Measurements from ENCODE around the gene TMEM82. TPM values are rescaled to one million over a fixed set of nuclear protein-coding genes. Genes with fewer than 3 reads are reported as not detected.
A peak's percentile ranks its signal among the peaks of the same experiment; 100 is the strongest.

The TMEM82 gene
- total and polyA plus RNA-seq, 5 donors from 2014 or later, result not detected

DNA sequence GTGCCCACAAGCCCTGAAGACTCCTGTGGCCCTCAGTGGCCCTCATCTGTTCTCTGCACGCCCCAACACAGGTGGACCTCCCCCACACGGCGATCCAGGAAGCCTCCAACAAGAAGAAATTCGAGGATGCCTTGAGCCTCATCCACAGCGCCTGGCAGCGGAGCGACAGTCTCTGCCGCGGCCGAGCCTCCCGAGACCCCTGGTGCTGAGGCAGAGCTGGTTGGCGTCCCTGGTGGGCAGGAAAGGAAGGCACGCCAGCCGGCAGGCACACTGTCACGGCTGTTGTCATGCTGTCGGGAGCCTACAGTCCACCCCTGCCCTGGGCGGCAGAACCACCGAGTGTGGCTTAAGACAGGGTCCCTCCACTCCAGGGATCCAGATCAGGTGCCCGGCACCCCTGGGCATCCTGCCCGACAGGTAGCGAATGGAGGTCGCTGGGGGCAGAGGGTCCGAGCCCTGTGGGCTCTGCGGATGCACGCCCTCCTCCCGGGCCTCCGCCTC lies 8.5 kb upstream of the TMEM82 start:
- no peaks in the 10 kb centered on the region for H3K9me3 ChIP-seq (ENCODE audit: control insufficient read depth in 2 of 2, low read length in 2 of 2)
- Mint-ChIP-seq H3K4me3 (no peak overlapping the region), H3K4me1 (no peaks in the 10 kb centered on the region), H3K36me3 (peaks cover 11% of the 10 kb centered on the region), H3K27ac (no peak overlapping the region), H3K27me3 (no peaks in the 10 kb centered on the region), H3K9me3 (no peaks in the 10 kb centered on the region)
- ATAC-seq (ENCODE audit: low read depth in 2 of 2), result no peak
- no peak for DNase-seq
- H3K4me3 ChIP-seq (ENCODE audit: low read depth, low read length), result no peak overlapping the region
- no peaks in the 10 kb centered on the region for H3K4me1 ChIP-seq (ENCODE audit: control insufficient read depth, insufficient read depth, low read length, poor library complexity, severe bottlenecking)
- H3K27me3 ChIP-seq (ENCODE audit: control insufficient read depth, insufficient read depth, low read length), result no peaks in the 10 kb centered on the region
- peaks cover 17% of the 10 kb centered on the region for H3K36me3 ChIP-seq (ENCODE audit: control insufficient read depth, insufficient read depth, low read length)
- no peak overlapping the region for H3K27ac ChIP-seq (ENCODE audit: insufficient read depth, low read length, poor library complexity, severe bottlenecking)

DNA sequence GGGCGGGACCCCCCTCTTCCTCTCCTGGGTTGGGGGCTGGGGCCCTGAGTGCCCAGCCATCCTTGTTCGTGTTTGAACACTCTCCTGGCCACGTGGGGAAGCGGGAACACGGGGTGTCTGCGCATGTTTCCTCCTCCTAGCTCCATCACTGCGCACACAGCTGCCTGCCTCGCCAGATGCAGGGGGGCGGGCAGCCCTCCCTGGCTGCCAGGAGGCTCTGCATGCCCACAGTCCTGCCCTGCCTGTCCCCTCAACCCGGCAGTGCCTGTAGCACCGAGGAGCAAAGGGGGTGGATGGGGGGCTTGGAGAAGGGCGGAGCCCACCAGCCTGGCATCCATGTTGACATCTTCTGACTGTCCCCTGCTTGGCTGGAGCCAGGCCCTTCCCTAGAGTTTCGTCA lies 8.0 kb upstream of the TMEM82 start:
- no peak overlapping the region for H3K27ac Mint-ChIP-seq
- H3K36me3 Mint-ChIP-seq, result peaks cover 11% of the 10 kb centered on the region
- no peaks in the 10 kb centered on the region for H3K27me3 Mint-ChIP-seq
- no peaks in the 10 kb centered on the region for H3K9me3 Mint-ChIP-seq
- H3K4me3 Mint-ChIP-seq, result no peak overlapping the region
- ATAC-seq (ENCODE audit: low read depth in 2 of 2) (no peak), DNase-seq (no peak)
- H3K4me3 ChIP-seq (ENCODE audit: low read depth, low read length), result no peak overlapping the region
- H3K36me3 ChIP-seq (ENCODE audit: control insufficient read depth, insufficient read depth, low read length), result peaks cover 15% of the 10 kb centered on the region
- H3K4me1 Mint-ChIP-seq, result no peaks in the 10 kb centered on the region
- H3K27ac ChIP-seq (ENCODE audit: insufficient read depth, low read length, poor library complexity, severe bottlenecking), result no peak overlapping the region
- no peaks in the 10 kb centered on the region for H3K27me3 ChIP-seq (ENCODE audit: control insufficient read depth, insufficient read depth, low read length)
- H3K4me1 ChIP-seq (ENCODE audit: control insufficient read depth, insufficient read depth, low read length, poor library complexity, severe bottlenecking), result no peaks in the 10 kb centered on the region
- H3K9me3 ChIP-seq (ENCODE audit: control insufficient read depth in 2 of 2, low read length in 2 of 2), result no peaks in the 10 kb centered on the region

DNA sequence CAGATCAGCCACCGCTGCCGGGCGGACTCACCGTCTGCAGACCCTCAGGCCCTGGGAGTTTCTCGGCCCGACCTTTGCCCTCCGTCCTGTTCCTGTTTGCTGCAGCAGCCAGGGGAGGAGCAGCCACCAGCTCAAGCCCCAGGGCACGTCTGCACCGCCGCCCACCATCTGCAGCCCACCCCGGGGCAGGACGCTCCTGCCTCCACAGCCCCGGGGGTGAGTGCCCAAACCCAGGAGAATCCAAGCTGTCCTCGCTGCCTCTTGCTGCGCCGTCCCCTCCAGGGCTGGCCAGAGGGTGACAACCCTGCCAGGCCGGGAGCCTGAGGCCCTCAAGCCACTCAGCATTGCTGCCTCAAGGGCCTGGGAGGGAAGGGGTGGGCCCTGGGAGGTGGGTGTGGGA lies 7.4 kb upstream of the TMEM82 start:
- no peaks in the 10 kb centered on the region for H3K27me3 Mint-ChIP-seq
- no peak overlapping the region for H3K4me3 Mint-ChIP-seq
- no peaks in the 10 kb centered on the region for H3K9me3 ChIP-seq (ENCODE audit: control insufficient read depth in 2 of 2, low read length in 2 of 2)
- no peak overlapping the region for H3K4me3 ChIP-seq (ENCODE audit: low read depth, low read length)
- DNase-seq (no peak), ATAC-seq (ENCODE audit: low read depth in 2 of 2) (no peak)
- H3K4me1 ChIP-seq (ENCODE audit: control insufficient read depth, insufficient read depth, low read length, poor library complexity, severe bottlenecking), result no peaks in the 10 kb centered on the region
- no peaks in the 10 kb centered on the region for H3K4me1 Mint-ChIP-seq
- H3K9me3 Mint-ChIP-seq, result no peaks in the 10 kb centered on the region
- H3K36me3 ChIP-seq (ENCODE audit: control insufficient read depth, insufficient read depth, low read length), result peaks cover 15% of the 10 kb centered on the region
- no peak overlapping the region for H3K27ac Mint-ChIP-seq
- H3K27me3 ChIP-seq (ENCODE audit: control insufficient read depth, insufficient read depth, low read length), result no peaks in the 10 kb centered on the region
- no peak overlapping the region for H3K27ac ChIP-seq (ENCODE audit: insufficient read depth, low read length, poor library complexity, severe bottlenecking)
- H3K36me3 Mint-ChIP-seq, result peaks cover 6% of the 10 kb centered on the region

DNA sequence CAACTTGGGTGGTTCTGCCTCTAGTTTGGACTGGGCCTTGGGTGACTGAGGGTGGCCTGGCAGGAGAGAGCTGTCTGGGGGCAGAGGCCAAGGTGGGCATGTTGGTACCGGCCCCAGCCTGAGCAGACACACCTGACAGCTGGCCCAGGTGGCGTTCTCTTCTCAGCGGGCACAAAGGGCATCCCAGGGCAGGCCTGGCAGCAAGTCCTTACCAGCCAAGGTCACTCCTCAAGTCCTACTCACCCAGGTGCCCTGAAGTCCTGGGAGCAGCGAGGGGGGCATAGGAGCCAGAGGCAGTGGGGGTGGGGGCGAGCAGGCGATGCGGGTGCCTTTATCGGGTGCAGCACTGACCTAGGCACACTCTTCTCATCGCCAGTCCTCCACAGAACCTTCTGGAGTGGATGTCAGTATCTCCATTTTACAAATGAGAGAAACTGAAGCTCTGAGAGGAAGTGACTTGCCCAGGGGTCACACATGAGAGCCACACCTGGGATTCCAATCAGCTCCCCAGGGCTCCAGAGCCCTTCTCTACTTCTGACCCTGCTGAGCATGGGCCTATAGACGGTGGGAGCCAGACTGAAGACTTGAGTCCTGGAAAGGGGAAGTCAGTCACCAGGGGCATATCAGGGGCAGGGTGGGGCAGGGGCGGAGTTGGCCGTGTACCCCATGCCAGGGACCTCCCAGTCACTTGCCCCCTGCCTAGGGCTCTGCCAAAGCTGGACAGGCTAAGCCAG lies 6.8 kb upstream of the TMEM82 start:
- H3K36me3 ChIP-seq (ENCODE audit: control insufficient read depth, insufficient read depth, low read length), result peaks cover 15% of the 10 kb centered on the region
- Mint-ChIP-seq H3K9me3 (no peaks in the 10 kb centered on the region), H3K4me1 (no peaks in the 10 kb centered on the region), H3K27me3 (no peaks in the 10 kb centered on the region), H3K4me3 (no peak overlapping the region), H3K36me3 (peaks cover 6% of the 10 kb centered on the region), H3K27ac (no peak overlapping the region)
- H3K27me3 ChIP-seq (ENCODE audit: control insufficient read depth, insufficient read depth, low read length), result no peaks in the 10 kb centered on the region
- H3K9me3 ChIP-seq (ENCODE audit: control insufficient read depth in 2 of 2, low read length in 2 of 2), result no peaks in the 10 kb centered on the region
- no peak overlapping the region for H3K4me3 ChIP-seq (ENCODE audit: low read depth, low read length)
- no peaks in the 10 kb centered on the region for H3K4me1 ChIP-seq (ENCODE audit: control insufficient read depth, insufficient read depth, low read length, poor library complexity, severe bottlenecking)
- H3K27ac ChIP-seq (ENCODE audit: insufficient read depth, low read length, poor library complexity, severe bottlenecking), result no peak overlapping the region
- ATAC-seq (ENCODE audit: low read depth in 2 of 2), result peak in 1 of 2 donors; percentile 23
- DNase-seq, result no peak

DNA sequence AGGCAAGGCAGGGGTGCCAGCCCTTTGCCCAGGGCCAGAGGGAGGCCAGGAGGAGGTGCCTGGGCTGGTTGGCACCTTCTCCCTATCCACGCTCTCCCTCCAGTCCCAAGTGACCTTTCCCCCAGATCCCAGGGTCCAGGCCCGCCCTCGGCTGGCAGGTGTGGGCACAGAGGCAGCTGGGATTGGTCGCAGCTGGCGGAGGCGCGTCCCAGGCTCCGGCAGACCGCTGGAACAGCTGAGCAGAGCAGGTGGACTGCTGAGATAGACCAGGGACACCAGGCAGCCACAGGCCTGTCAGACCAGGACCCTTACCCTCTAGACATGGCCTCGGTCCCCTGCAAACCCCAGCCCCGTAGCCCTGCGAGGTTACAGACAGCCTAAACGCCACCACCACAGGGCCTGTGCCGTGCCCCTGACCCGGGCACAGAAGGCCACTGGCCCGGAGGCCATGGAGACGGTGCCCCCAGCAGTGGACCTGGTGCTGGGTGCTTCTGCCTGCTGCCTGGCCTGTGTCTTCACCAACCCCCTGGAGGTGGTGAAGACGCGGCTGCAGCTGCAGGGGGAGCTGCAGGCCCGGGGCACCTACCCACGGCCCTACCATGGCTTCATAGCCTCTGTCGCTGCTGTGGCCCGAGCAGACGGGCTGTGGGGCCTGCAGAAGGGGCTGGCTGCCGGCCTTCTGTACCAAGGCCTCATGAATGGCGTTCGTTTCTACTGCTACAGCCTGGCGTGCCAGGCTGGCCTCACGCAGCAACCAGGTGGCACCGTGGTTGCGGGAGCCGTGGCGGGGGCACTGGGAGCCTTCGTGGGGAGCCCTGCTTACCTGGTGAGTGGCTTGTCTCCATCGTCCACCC lies 6.0 kb upstream of the TMEM82 start, which contains the start of gene SLC25A34:
TSS of gene SLC25A34 (plus strand) at position 221 of the 854 bp plus-strand sequence. CDS start at position 449, 228 bp downstream.
- H3K36me3 ChIP-seq (ENCODE audit: control insufficient read depth, insufficient read depth, low read length), result peaks cover 9% of the 10 kb centered on the region
- DNase-seq (no peak), ATAC-seq (ENCODE audit: low read depth in 2 of 2) (no peak)
- no peaks in the 10 kb centered on the region for H3K9me3 ChIP-seq (ENCODE audit: control insufficient read depth in 2 of 2, low read length in 2 of 2)
- no peak within 1 kb of the TSS for H3K4me3 ChIP-seq (ENCODE audit: low read depth, low read length)
- H3K27ac ChIP-seq (ENCODE audit: insufficient read depth, low read length, poor library complexity, severe bottlenecking), result no peak within 1 kb of the TSS
- Mint-ChIP-seq H3K36me3 (peaks cover 6% of the 10 kb centered on the region), H3K27me3 (no peaks in the 10 kb centered on the region), H3K4me3 (no peak within 1 kb of the TSS), H3K27ac (no peak within 1 kb of the TSS), H3K4me1 (peaks cover 0 to under 1% (median 0%) of the 10 kb centered on the region in 4 donors), H3K9me3 (no peaks in the 10 kb centered on the region)
- H3K4me1 ChIP-seq (ENCODE audit: control insufficient read depth, insufficient read depth, low read length, poor library complexity, severe bottlenecking), result peaks cover under 1% of the 10 kb centered on the region
- H3K27me3 ChIP-seq (ENCODE audit: control insufficient read depth, insufficient read depth, low read length), result no peaks in the 10 kb centered on the region

DNA sequence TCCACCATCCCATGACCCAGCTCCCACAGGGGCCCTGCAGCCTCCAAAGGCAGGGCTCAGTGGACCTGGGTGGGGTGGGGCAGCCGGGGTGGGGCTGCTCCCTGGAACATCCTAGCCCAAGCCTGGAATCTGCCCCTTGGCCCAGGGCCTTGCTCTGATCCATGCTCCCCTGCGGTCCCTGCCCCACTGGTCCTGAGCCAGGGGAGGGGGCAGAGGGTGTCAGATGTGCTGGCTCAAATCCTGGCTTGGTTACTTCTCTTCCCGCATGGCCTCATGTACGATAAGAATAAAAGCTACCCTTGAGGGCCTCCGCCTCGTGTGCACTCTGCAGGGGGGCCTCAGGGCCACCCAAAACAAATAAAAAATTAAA lies 5.4 kb upstream of the TMEM82 start:
- DNase-seq (no peak), ATAC-seq (ENCODE audit: low read depth in 2 of 2) (no peak)
- Histone ChIP-seq H3K4me3 (ENCODE audit: low read depth, low read length) (no peak overlapping the region), H3K27me3 (ENCODE audit: control insufficient read depth, insufficient read depth, low read length) (no peaks in the 10 kb centered on the region), H3K36me3 (ENCODE audit: control insufficient read depth, insufficient read depth, low read length) (peaks cover 9% of the 10 kb centered on the region), H3K27ac (ENCODE audit: insufficient read depth, low read length, poor library complexity, severe bottlenecking) (no peak overlapping the region), H3K9me3 (ENCODE audit: control insufficient read depth in 2 of 2, low read length in 2 of 2) (no peaks in the 10 kb centered on the region), H3K4me1 (ENCODE audit: control insufficient read depth, insufficient read depth, low read length, poor library complexity, severe bottlenecking) (peaks cover 4% of the 10 kb centered on the region)
- no peaks in the 10 kb centered on the region for H3K27me3 Mint-ChIP-seq
- no peak overlapping the region for H3K27ac Mint-ChIP-seq
- H3K4me1 Mint-ChIP-seq, result peaks cover 0 to 5% (median 0%) of the 10 kb centered on the region in 4 donors
- H3K9me3 Mint-ChIP-seq, result no peaks in the 10 kb centered on the region
- peaks cover 6% of the 10 kb centered on the region for H3K36me3 Mint-ChIP-seq
- H3K4me3 Mint-ChIP-seq, result no peak overlapping the region

DNA sequence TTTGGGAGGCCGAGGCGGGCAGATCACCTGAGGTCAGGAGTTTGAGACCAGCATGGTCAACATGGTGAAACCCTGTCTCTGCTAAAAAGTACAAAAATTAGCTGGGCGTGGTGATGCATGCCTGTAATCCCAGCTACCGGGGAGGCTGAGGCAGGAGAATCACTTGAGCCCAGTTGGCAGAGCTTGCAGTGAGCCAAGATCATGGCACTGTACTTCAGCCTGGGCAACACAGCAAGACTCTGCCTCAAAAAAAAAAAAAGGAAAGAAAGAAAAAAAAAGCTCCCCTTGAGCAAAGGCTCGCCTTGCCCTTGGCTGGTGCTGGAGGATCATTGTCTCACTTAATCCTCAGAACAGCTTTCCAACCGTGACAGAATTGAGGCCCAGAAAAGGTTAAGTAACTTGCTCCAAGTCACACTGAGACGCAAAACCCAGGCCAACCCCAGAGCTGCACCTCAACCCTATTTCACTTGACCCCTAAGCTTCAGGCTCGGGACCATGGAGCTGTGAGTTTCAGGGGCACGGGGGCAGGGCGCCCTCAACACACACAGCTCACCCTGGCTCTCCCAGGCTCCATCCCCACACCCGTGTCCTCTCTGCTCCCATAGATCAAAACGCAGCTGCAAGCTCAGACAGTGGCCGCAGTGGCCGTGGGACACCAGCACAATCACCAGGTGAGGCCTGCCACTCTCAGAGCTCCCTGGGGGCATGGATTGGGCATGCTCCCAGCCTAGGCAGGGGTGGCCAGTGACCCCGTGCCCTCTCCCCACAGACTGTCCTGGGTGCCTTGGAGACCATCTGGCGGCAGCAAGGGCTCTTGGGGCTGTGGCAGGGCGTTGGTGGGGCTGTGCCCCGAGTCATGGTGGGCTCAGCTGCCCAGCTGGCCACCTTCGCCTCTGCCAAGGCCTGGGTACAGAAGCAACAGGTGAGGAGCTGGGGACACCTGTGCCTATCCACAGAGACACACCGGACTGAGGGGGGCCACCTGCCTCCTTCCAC lies 4.7 kb upstream of the TMEM82 start:
- H3K27me3 Mint-ChIP-seq, result no peaks in the 10 kb centered on the region
- no peaks in the 10 kb centered on the region for H3K27me3 ChIP-seq (ENCODE audit: control insufficient read depth, insufficient read depth, low read length)
- H3K36me3 Mint-ChIP-seq, result peaks cover 6% of the 10 kb centered on the region
- H3K4me1 ChIP-seq (ENCODE audit: control insufficient read depth, insufficient read depth, low read length, poor library complexity, severe bottlenecking), result peaks cover 4% of the 10 kb centered on the region
- H3K4me3 ChIP-seq (ENCODE audit: low read depth, low read length), result no peak overlapping the region
- H3K36me3 ChIP-seq (ENCODE audit: control insufficient read depth, insufficient read depth, low read length), result peaks cover 5% of the 10 kb centered on the region
- no peaks in the 10 kb centered on the region for H3K9me3 Mint-ChIP-seq
- no peaks in the 10 kb centered on the region for H3K9me3 ChIP-seq (ENCODE audit: control insufficient read depth in 2 of 2, low read length in 2 of 2)
- peaks cover 0 to 5% (median 0%) of the 10 kb centered on the region in 4 donors for H3K4me1 Mint-ChIP-seq
- H3K27ac Mint-ChIP-seq, result no peak overlapping the region
- DNase-seq (no peak), ATAC-seq (ENCODE audit: low read depth in 2 of 2) (no peak)
- H3K27ac ChIP-seq (ENCODE audit: insufficient read depth, low read length, poor library complexity, severe bottlenecking), result no peak overlapping the region
- H3K4me3 Mint-ChIP-seq, result no peak overlapping the region
